Sigmoid colon (tissue), 4 donors: ENCODE data around the gene LIMK1.
"Not testable (repeated sequence)": the region's sequence is repeated elsewhere in the genome, so short reads cannot be mapped to it uniquely, and the experiment has no call there.

Experiments
- CTCF ChIP-seq, 4 experiments: fragments of 450-650 bp in 3 of 4; fragments of 200-600 bp in 1 of 4; IDR thresholded peaks; one replicate each; pipeline ENCODE4 v1.5.1; 2016 to 2019; ENCODE audit warnings: antibody characterized with exemption in 4 of 4, mild to moderate bottlenecking in 3 of 4, moderate library complexity in 2 of 4
- EP300 ChIP-seq, 4 donors: sonication (generic); formaldehyde crosslinking; IDR thresholded peaks; one replicate each; pipeline ENCODE4 v1.6.1; 2017; ENCODE audit warnings: antibody characterized with exemption in 4 of 4
- POLR2AphosphoS5 ChIP-seq, 4 donors: sonication (generic); formaldehyde crosslinking; IDR thresholded peaks; one replicate each; pipeline ENCODE4 v1.6.1; 2017; ENCODE audit warnings: antibody characterized with exemption in 4 of 4

GRCh38 chr7:74167324-74167723 is 83.7 kb downstream of the LIMK1 start:
- not testable (repeated sequence) for TF ChIP-seq POLR2AphosphoS5, CTCF, EP300 (IDR thresholded peaks at IDR 0.05)
